Pancreas (tissue), 10 donors: ENCODE measurements around the gene HAND2. TPM values are rescaled to one million over a fixed set of nuclear protein-coding genes. Genes with fewer than 3 reads are reported as not detected.

Experiments used
- ATAC-seq, 4 donors: fragments of 200-7000 bp; cut with Tn5 transposase; one replicate each; pipeline versions ENCODE4 v1.8.0 to v1.9.1; 2020; ENCODE audit warnings: mild to moderate bottlenecking in 4 of 4, moderate library complexity in 4 of 4
- DNase-seq, 6 donors: peaks; one replicate each; pipeline ENCODE4 v3.0.0-alpha.2; 2020
- FAIRE-seq: peaks from 2 replicates; lab custom pipeline; 2012; peaks lifted over from hg19 to GRCh38; lab: Jason Lieb, UNC
- H3K27ac ChIP-seq, 4 donors: fragments of 200-600 bp; sonication (generic); 1 replicate in 3 of 4; 2 replicates in 1 of 4; pipeline versions ENCODE4 v1.5.0 to v1.8.0; 2020
- H3K27me3 ChIP-seq, 4 donors: fragments of 200-600 bp; one replicate each; pipeline ENCODE4 v1.8.0; 2021
- H3K36me3 ChIP-seq, 3 donors: fragments of 200-600 bp; sonication (generic) in 1 of 3; one replicate each; pipeline versions ENCODE4 v1.5.0 to v1.8.0; 2020 to 2021
- H3K4me1 ChIP-seq, 3 donors: fragments of 200-600 bp; one replicate each; pipeline ENCODE4 v1.8.0; 2021
- H3K4me3 ChIP-seq, 4 donors: fragments of 200-600 bp; sonication (generic) in 2 of 4; one replicate each; pipeline versions ENCODE4 v1.5.0 to v1.8.0; 2020 to 2021
- H3K9me3 ChIP-seq, 4 donors: fragments of 200-600 bp; one replicate each; pipeline ENCODE4 v1.8.0; 2021
- CTCF ChIP-seq, 4 donors: fragments of 200-600 bp; sonication (generic) in 3 of 4; IDR thresholded peaks; one replicate each; pipeline versions ENCODE4 v1.5.0 to v1.8.0; 2021; ENCODE audit warnings: antibody characterized with exemption in 4 of 4
- WGBS, 2 donors: extraction: QIAGEN DNeasy Blood & Tissue Kit; methylation state at CpG; one replicate each; pipeline ENCODE4 v1.1.7; 2013; 5-methylcytosine and 5-hydroxymethylcytosine counted together
- intact Hi-C, 3 donors: fragments of 100-400 bp; cut with DNase I; formaldehyde crosslinking; loops; one replicate each; pipeline versions ENCODE4 v1.11.1 to v1.14.2; 2022
- polyA plus RNA-seq, 2 donors: library from polyadenylated mRNA; stranded (reverse); fragments of 200-250 nt; gene quantifications; one replicate each; pipeline ENCODE4 v1.2.3, GENCODE V29; 2013
- total RNA-seq, 6 donors: library from RNA; stranded (reverse); fragmentation: NEBNext Ultra II Directional in 4 of 6; extraction: Animal tissue kit (Norgen Biotek cat#: 25700) in 4 of 6; gene quantifications; one replicate each; pipeline versions ENCODE4 v1.2.1 to v1.2.4, GENCODE V29; 2021 to 2023
- donor health status: healthy with polysubstance abuse.
- donor health status: DM: no; HTN: no; CAD: no; lungs with moderate emphysema.
- donor health status: DM: no; HTN: no; CAD: no.
- donor health status: control.
- donor health status: control.
- donor health status: Bipolar disorder and iron deficiency.
- donor health status: DM: yes; HTN: yes; CAD: no.
- donor health status: DM: no; HTN: no; CAD: no.
- donor health status: DM: no; HTN: no; CAD: no.
- donor health status: DM: yes; HTN: yes; CAD: no.

The HAND2 gene
- total and polyA plus RNA-seq, 8 donors = 1.7 to 11.4 (median 3.5) TPM

- no peak for ATAC-seq
- DNase-seq = no peak
- intact Hi-C loops = loop anchor here in 2 of 3 donors (10.0 kb wide), 3 partner anchors 241 to 611 kb away; no protein-coding TSS in a partner anchor
- H3K4me1 ChIP-seq = no peaks in the 10 kb centered on the region
- no peak overlapping the region for H3K4me3 ChIP-seq
- 29 to 33% methylated on average over 7 of the region's 7 CpGs for WGBS, 2 donors
- H3K27me3 ChIP-seq = no peaks in the 10 kb centered on the region
- no peaks in the 10 kb centered on the region for H3K9me3 ChIP-seq
- TF ChIP-seq CTCF (IDR thresholded peaks at IDR 0.05) = no peak
- no peaks in the 10 kb centered on the region for H3K36me3 ChIP-seq
- FAIRE-seq = no peak
- no peak overlapping the region for H3K27ac ChIP-seq
Measured at GRCh38 chr4:173504181-173504503, 25.9 kb downstream of the HAND2 start.

- FAIRE-seq (no peak), DNase-seq (no peak), ATAC-seq (no peak)
- H3K27ac ChIP-seq = no peak overlapping the region
- H3K27me3 ChIP-seq = no peaks in the 10 kb centered on the region
- 57 to 58% methylated on average over 13 of the region's 13 CpGs for WGBS, 2 donors
- no peak overlapping the region for H3K4me3 ChIP-seq
- no peaks in the 10 kb centered on the region for H3K4me1 ChIP-seq
- H3K9me3 ChIP-seq = no peaks in the 10 kb centered on the region
- H3K36me3 ChIP-seq = no peaks in the 10 kb centered on the region
- no peak for TF ChIP-seq CTCF (IDR thresholded peaks at IDR 0.05)
- intact Hi-C loops = loop anchor here in 2 of 3 donors (10.0 kb wide), 3 partner anchors 241 to 611 kb away; no protein-coding TSS in a partner anchor
Measured at GRCh38 chr4:173503330-173504180, 26.5 kb downstream of the HAND2 start.

GRCh38 chr4:173502282-173502681, 27.7 kb downstream of the HAND2 start:
- no peak for FAIRE-seq

GRCh38 chr4:173501592-173502150, 28.4 kb downstream of the HAND2 start:
- TF ChIP-seq CTCF (IDR thresholded peaks at IDR 0.05) = no peak
- H3K27me3 ChIP-seq = no peaks in the 10 kb centered on the region
- ATAC-seq = no peak

More at GRCh38 chr4:173502282-173502681, 27.7 kb downstream of the HAND2 start:
- H3K27me3 ChIP-seq = no peaks in the 10 kb centered on the region
- intact Hi-C loops = loop anchor here in 2 of 3 donors (10.0 kb wide), 3 partner anchors 243 to 613 kb away; no protein-coding TSS in a partner anchor
- H3K4me3 ChIP-seq = no peak overlapping the region
- no peaks in the 10 kb centered on the region for H3K9me3 ChIP-seq
- ATAC-seq (no peak), DNase-seq (no peak)
- WGBS, 2 donors = 72 to 73% methylated on average over 5 of the region's 5 CpGs
- H3K4me1 ChIP-seq = no peaks in the 10 kb centered on the region
- H3K27ac ChIP-seq = no peak overlapping the region
- TF ChIP-seq CTCF (IDR thresholded peaks at IDR 0.05) = no peak
- no peaks in the 10 kb centered on the region for H3K36me3 ChIP-seq

More at GRCh38 chr4:173501592-173502150, 28.4 kb downstream of the HAND2 start:
- 65 to 76% methylated on average over 21 of the region's 21 CpGs for WGBS, 2 donors
- Histone ChIP-seq H3K36me3 (no peaks in the 10 kb centered on the region), H3K27ac (no peak overlapping the region), H3K4me3 (peak overlapping the region in 1 of 4 donors; percentile 36), H3K4me1 (no peaks in the 10 kb centered on the region), H3K9me3 (no peaks in the 10 kb centered on the region)
- no peak for FAIRE-seq
- DNase-seq = no peak
- intact Hi-C loops = loop anchor here in 2 of 3 donors (10.0 kb wide), 3 partner anchors 243 to 613 kb away; no protein-coding TSS in a partner anchor
